HG03558 (cell line): Measurements from ENCODE around the gene NAA80.
A peak's percentile ranks its signal among the peaks of the same experiment; 100 is the strongest.
"Not testable (repeated sequence)": the region's sequence is repeated elsewhere in the genome, so short reads cannot be mapped to it uniquely, and the experiment has no call there.

Experiments
- ATAC-seq: cut with Tn5 transposase; IDR thresholded peaks from one replicate; pipeline ENCODE4 v1.9.1; 2021; ENCODE audit warnings: moderate number of reproducible peaks; ENCODE audit not compliant: unreplicated experiment; ENCODE audit errors: extremely low read depth

NAA80 gene

DNA sequence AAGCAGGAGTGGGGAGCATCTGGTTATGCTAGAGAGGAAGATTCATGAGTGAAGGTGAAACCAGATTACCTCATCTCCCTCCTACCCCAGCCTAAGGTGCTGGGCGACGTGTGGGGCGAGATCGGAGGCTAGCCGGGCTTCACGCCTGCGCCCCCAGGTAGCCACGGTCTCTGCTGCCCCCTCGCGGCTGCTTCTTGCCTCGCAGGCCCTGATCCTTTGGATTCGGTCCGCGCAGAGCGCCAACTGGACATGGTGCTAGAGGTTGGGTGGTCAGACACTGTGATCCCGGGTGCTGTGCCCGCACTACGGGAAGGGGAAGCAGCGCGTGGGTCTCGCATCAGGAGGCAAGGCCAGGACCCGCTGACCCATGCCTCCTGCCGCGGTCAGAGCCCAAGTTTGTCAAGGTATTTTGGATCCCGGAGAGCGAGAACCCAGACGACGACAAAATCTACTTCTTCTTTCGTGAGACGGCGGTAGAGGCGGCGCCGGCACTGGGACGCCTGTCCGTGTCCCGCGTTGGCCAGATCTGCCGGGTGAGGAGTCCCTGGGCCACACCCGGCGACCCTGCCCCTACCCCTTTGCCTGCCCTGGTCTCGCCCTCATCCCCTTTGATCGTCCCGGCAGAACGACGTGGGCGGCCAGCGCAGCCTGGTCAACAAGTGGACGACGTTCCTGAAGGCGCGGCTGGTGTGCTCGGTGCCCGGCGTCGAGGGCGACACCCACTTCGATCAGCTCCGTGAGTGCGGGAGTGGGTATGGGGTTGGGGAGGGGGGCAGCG, 26.1 kb downstream of the NAA80 start:
- ATAC-seq: peak; percentile 44

DNA sequence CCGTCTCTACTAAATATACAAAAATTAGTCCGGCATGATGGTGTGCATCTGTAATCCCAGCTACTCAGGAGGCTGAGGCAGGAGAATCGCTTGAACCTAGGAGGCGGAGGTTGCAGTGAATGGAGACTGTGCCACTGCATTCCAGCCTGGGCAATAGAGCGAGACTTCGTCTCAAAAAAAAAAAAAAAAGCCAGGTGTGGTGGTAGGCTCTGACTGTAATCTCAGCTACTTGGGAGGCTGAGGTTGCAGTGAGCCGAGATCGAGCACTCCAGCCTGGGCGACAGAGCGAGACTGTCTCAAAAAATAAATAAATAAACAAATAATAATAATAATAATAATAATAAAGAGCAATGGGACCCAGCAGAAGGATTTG, 26.7 kb downstream of the NAA80 start:
- not testable (repeated sequence) for ATAC-seq

DNA sequence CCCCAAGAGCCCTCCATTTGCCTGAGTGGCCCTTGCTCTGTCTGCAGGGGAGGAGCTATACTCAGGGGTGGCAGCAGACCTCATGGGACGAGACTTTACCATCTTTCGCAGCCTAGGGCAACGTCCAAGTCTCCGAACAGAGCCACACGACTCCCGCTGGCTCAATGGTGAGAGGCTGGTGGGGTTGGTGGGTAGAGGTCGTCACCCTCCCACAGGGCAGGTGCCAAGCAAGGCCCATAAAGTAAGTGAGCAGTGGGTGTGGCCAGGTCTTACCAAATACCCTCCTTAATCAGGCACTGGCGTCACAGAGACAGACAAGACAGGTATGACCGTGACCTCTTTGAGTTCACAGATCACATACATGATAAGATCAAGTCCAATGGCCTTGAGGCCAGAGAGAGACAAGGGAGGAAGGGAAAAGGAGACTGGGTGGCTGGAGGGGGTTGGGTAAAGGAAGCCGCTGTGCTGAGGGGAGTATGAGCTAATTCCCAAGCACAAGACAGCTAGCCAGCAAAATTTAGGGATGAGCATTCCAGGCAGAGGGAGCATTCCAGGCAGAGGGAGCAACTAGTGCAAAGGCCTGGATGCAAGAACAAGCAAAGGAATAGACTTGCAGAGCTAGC, 27.8 kb downstream of the NAA80 start:
- ATAC-seq: no peak

DNA sequence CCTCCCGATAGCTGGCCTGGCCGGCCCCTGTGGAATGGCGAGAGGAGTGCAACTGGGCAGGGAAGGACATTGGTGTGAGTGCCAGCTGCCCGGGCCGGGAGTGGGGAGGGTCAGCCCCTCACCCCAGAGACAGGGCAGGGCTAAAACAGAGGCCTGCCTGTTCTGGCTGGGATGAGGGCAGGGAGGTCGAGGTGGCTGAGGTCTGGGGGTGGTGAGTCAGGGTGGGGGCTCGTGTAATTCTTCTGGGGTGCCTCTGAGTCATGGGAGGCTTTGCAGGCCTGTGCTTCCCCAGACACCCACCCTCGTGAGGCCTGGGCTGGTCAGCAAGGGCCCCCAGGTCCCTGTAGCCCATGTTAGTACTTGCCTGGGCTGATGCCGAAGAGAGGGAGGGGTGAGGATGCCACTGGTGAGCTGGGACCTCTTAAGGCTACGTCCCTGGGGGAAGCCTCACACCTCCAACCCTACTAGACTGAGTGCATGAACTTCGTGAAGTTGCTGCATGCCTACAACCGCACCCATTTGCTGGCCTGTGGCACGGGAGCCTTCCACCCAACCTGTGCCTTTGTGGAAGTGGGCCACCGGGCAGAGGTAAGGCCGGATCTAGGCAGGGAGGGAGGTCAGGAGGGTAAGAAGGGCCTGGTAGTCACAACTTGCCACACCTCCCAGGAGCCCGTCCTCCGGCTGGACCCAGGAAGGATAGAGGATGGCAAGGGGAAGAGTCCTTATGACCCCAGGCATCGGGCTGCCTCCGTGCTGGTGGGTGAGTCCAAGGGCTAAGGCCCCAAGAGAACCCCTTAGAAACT, 28.6 kb downstream of the NAA80 start:
- no peak for ATAC-seq

DNA sequence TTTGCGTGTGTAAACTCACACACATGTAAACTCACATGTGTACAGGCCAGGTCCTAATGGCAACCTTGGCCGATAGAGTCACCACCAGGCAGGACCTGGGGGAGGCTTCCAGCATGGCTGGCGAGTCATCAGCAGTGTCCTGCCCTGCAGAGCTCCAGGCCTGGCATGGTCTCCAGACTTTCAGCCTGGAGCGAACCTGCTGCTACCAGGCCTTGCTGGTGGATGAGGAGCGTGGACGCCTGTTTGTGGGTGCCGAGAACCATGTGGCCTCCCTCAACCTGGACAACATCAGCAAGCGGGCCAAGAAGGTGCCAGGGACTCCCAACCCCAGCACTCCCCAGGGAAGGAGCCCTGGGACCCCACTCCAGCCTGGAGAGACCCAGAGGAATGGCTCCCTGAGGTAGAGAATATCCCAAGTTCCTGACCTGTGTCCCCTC, 29.2 kb downstream of the NAA80 start:
- no peak for ATAC-seq

DNA sequence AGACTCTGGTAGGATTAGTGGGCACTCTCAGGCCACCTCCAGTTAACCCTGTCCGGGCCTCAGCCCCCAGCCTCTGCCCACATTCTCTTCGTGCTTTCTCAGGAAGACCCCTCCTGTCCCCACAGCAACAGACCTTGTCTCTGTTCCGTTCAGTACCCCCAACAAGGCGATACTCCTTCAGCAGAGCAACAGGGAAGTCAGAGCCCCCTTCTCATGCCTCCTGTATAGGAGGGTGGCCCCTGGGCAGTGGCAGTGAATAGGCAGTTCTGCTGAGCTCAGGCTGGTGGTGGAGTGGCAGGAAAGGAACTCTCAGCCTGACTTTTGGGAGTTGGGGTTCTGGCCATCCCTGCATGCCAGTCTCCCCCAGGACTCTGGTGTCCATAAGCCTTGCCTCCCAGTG, 29.7 kb downstream of the NAA80 start:
- ATAC-seq: no peak

DNA sequence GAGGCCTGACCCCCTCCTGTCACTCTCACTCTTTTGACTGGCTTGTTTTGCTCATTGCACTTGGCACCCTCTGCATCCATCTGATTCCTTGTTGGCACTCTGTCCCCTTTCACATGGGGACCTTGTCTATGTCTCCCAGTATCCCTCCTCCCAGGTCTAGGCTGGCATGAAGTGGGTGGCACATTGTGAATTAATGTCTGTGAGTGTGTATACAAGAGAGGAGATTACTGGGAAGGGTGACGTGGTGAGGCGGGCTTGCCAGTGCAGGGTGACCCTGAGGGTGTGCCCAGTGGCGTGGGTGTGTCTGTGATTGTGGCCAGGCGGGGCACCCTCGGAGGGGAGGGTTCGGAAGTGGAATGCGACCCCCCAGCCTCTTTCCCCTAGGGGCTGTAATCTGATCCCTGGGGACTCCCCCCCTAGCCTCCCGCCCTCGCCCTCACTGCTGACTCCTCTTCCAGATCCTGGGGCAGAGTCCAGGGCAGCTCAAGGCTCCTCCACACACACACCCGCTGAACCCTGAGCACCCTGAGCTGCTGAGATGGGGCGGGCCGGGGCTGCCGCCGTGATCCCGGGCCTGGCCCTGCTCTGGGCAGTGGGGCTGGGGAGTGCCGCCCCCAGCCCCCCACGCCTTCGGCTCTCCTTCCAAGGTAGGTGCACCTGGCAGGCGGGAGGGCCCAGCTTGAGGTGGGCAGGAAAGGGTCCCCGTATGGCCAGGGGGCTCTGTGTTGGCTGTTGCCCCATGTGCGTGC, 30.3 kb downstream of the NAA80 start, which contains the start of gene SEMA3B:
SEMA3B (plus strand) TSS at position 445 of the 749 bp plus-strand sequence; CDS start at position 539, 94 bp downstream.
- ATAC-seq: no peak

DNA sequence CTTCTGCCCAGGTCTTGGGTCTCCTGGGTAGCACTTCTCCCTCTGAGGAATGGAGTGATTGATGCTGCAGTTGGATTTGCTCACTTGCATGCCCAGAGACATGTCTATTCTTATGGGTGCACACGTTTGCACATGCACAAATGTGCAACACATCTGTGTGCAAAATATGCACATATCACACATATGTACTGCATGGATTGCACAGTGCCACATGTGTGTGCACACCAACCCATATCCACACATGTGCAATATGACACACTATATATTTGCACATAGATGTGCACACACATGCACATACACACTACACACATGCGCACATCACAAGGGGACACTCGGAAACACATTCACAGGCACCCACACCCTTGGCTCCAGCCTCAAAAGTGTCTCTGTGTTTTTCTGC, 30.9 kb downstream of the NAA80 start:
- no peak for ATAC-seq

DNA sequence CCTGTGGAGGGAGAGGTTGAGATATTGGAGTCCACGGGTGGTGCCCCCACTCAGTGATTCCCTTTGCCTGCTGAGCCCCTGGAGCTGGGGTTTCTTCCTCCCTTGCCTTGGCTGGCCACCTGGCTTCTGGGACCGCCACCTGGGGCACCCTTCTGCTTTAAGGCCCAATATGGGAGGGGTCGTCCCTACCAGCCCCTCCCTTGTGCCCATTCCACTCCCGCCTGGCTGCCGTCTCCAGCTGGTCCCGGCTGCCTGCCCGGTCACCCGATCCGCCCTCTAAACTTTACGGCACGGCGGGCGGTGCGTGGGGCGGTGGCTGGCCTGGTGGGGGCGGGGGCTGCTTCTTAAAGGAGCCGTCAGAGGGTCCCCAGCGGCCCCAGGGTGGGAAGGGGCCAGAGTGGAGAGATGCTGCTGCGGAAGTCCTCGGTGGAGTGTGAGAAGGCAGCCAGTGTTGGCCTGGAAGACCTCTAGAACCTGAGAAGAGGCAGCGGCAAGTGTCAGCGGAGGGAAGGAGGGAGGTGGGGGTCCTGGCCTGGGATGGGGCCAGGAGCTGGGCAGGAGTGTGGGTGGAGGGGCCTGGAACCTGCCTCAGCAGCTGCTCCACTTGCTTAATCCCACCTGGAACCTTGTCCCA, 31.8 kb downstream of the NAA80 start:
- ATAC-seq: no peak

DNA sequence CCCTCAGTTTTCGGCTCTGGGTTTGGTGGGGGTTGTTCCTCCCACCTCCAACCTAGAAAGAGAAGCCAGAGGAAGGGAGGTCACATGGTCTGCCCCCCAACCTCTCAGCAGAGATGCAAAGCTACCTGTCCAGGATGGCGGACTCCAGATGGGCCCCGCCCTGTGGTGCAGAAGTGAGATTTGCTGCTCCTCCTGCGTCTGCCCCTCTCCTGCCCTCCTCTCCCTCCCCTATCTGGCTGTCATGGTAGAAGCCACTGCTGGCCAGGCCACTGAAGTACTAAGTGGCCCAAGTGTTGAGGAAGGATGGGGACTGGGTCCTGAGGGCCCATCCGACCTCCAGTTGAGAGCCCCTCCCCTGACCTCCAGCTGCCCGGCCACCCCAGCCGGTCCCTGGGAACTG, 32.4 kb downstream of the NAA80 start:
- ATAC-seq: no peak

DNA sequence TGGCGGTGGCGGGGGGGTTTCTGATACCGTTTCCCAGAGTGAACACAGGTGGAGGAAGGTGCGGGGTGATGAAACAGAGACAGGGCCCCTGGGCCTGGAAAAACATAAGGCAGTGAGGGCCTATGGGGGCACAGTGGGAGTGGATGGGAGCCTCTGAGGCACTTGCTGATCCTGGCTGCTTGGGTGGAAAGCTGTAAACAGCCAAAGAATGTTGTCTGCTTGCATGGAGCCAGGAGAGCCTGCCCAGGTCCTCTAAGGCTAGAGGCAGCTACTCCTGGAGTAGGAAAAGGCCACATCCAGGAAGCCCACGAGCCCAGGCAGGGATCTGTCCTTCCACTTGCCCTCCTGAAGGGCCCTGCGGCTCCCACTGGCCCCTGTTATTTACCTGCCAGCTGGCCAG, 33.2 kb downstream of the NAA80 start:
- no peak for ATAC-seq

DNA sequence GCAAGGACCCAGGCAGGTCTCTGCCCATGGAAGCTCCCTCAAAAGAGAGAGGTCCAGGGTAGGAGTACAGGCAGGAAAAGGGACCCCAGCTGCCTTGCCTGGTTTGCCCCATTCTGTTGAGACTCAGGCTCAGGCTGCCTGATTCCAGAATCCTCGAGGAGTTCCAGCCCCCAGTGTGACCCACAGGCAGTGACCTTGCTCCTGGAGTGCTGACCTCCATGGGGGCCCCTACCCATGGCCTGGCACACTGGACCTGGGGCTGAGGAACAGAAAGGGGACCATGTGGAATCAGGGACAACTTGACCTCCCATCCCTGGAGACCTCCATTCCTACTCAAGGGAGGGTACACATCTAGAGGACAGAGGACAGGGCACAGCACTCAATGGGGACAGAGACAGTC, 33.6 kb downstream of the NAA80 start:
- ATAC-seq: no peak

DNA sequence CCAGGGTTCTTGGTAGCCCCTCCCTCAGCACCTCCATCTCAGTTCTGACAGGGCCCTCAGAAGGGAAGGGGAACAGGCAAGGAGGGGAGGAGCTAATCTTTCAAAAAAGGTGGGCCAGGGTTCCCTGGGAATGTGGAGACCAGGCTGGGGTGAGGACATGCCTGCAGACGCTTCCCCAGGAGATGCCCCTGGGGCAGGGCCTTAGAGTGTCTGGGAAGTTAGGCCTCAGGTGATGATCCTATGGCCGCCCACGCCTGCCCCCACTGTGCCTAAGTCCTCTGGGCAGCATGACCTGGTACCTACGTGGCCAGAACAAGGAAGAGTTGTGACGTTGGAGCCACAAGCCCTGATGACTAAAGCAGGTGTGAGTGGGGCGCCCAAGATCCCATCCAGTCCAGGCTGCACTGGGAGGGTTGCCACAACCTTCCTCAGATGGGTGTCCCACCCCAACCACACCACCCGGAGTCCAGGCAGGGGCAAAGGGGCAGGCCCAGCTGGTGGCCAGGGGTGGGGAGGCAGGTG, 34.2 kb downstream of the NAA80 start:
- no peak for ATAC-seq

DNA sequence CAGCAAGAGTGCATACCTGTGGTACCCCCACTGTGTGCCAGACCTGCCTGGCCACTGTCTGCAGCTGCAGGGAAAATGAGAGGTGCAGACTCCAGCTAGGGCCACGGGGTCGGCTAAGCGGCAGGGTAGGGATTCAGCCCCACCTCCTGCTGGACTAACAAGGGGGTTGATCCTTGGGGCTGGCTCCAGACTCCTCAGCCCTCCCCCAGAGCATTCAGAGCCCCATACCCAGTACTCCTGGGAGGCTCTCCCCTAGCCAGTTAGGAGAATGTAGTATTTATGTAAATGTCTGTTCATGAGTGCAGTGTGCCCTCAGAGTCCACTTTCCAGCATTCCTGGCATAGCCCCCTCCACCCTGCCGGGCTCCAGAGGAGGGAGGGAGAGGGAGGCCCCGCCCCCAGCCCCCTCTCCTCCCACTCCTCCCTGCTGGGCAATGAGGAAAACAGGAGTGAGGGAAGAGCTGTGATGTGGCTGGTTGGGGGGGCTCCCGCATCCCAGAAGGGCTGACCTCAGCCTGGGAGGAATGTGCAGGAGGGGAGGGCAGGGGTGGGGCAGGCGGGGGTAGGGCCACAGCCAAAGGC, 34.7 kb downstream of the NAA80 start:
- ATAC-seq: no peak

DNA sequence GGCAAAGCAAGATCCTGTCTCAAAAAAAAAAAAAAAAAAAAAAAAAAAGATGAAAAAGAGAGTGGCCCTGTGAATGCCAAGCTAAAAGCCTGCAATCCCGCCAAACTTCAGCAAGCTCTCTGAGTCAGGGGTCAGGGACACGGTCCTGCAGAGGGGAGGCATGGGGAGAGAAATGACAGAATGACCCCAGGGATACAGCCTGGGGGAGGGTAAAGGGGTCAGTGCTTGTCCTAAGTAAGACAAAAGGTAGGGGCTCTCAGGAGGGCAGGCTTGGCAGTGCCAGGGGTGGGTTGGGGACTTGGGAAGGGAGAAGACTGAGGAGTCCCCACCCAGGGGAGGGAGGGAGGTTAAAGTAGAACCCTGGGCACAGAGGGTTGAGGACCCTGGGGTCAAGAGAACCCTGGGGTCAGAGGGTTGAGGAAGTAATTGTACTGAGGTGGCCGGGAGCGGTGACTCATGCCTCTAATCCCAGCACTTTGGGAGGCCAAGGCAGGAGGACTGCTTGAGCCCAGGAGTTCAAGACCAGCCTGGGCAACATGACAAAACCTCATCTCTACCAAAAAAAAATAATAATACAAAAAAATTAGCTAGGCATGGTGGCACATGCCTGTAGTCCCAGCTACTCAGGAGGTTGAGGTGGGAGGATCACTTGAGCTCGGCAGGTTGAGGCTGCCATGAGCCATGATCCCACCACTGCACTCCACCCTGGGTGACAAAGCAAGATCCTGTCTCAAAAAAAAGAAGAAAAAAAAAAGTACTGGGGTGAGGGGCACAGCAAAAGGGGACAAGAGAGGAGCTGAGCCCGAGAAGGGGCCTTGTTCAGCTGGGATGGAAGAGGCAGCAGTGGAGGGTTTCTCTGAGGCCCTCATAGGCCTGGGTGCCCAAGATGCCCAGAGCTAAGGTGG, 35.5 kb downstream of the NAA80 start:
- ATAC-seq: no peak

DNA sequence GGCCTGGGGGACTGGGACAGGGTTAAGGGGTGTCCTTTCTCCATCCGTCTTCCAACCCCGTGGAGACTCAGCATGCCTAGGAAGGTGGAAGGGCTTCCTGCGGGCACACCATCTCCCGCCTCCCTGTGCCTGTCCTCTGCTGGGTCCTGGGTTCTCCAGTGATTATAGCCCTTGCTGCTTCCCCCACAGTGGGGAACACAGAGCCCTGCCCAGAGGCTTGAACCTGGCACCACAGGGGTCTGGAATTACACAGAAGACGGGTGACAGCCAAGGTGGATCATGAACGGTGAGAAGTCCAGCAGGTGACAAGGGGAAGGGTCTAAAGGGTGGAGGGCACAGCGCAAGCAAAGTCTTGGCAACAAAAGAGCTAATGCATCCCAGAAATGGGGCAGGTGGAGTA, 36.4 kb downstream of the NAA80 start:
- ATAC-seq: no peak

DNA sequence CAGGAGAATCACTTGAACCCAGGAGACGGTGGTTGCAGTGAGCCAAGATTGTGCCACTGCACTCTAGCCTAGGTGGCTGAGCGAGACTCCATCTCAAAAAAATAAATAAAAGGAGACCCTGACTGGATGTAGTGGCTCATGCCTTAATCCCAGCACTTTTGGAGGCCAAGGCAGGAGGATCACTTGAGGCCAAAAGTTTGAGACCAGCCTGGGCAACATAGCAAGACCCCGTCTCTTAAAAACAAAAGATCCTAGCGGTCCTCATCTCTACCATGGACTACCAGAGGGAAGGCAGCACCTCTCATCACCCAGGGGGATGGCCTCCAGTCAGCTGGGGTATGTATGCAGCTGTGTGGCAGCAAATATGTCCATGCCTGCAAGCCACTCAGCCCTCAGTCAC, 37.0 kb downstream of the NAA80 start:
- ATAC-seq: not testable (repeated sequence)

DNA sequence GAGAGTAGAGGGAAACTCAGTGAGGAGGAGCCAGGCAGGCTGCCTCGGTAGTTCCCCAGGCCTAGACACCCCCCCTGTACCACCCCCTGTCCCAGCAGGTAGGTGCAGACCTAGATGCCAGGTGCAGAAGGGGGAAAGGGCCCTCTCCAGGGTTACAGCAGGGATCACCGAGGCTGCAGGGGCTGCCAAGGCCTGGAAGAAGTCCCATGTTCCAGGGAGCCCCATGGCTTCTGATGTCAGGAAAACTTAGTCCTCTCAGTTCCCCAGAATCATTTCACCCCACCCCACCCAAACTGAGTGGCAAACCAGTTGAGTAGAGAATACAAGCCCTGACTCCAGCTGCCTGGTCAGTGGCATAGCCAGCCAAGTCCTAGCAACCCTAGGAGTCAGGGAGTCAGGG, 37.7 kb downstream of the NAA80 start:
- ATAC-seq: no peak
